NCI-H187 treated with DMSO at 0.1 percent for 48 hours (cell line): ENCODE data around the gene ISG15.
"Not testable (repeated sequence)": the region's sequence is repeated elsewhere in the genome, so short reads cannot be mapped to it uniquely, and the experiment has no call there.

Experiments used
- DNase-seq: peaks from one replicate; lab custom pipeline; 2025; lab: John Stamatoyannopoulos, UW

ISG15 gene

DNA sequence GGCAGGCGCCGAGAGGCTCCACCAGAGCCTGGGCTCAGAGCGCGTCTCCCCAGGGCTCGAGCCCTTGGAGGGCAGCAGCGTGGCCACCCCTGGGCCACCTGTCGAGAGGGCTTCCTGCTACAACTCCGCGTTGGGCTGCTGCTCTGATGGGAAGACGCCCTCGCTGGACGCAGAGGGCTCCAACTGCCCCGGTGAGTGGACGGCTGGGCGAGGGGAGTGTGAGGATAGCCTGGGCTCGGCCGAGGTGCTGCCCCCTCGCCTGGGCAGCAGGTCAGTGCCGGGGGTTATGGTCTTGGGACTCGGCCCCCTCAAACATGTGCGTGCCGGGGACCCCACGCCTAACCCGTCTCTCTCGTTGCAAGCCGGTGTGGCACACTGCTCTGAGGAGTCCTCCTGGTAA lies 33.5 kb downstream of the ISG15 start:
- DNase-seq = no peak

GRCh38 chr1:1047407-1047806 lies 34.1 kb downstream of the ISG15 start:
- DNase-seq = no peak

- no peak for DNase-seq
Observed at GRCh38 chr1:1047963-1048362, 34.7 kb downstream of the ISG15 start.

DNA sequence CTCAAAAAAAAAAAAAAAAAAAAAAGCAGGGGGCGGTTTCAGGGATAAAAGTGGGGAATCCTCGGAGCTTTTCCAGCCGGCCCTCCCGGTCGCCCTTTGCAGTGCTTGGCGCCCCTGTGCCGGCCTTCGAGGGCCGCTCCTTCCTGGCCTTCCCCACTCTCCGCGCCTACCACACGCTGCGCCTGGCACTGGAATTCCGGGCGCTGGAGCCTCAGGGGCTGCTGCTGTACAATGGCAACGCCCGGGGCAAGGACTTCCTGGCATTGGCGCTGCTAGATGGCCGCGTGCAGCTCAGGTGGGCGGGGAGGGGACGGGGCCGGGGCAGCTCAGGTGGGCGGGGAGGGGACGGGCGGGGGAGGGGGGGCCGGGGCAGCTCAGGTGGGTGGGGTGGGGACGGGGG lies 35.5 kb downstream of the ISG15 start:
- DNase-seq = no peak

- no peak for DNase-seq
Observed at GRCh38 chr1:1049318-1050165, 36.2 kb downstream of the ISG15 start.

GRCh38 chr1:1050577-1051052 lies 37.3 kb downstream of the ISG15 start:
- DNase-seq = no peak

DNA sequence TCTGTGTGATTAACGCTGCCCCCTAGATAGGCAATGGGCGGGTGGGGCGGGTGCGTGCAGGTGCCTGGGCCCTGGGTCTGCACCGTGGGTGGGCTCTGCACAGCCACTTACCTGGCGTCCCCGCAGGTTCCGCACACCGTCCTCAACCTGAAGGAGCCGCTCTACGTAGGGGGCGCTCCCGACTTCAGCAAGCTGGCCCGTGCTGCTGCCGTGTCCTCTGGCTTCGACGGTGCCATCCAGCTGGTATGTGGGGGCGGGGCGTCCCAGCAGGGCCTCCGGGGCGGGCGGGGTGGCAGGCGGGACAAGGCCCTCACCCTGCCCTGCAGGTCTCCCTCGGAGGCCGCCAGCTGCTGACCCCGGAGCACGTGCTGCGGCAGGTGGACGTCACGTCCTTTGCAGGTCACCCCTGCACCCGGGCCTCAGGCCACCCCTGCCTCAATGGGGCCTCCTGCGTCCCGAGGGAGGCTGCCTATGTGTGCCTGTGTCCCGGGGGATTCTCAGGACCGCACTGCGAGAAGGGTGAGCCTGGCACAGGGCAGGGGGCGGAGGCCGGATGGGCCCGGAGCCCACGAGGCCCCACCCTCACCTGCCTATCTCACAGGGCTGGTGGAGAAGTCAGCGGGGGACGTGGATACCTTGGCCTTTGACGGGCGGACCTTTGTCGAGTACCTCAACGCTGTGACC lies 38.0 kb downstream of the ISG15 start:
- no peak for DNase-seq

- no peak for DNase-seq
Observed at GRCh38 chr1:1052003-1052840, 38.9 kb downstream of the ISG15 start.

DNA sequence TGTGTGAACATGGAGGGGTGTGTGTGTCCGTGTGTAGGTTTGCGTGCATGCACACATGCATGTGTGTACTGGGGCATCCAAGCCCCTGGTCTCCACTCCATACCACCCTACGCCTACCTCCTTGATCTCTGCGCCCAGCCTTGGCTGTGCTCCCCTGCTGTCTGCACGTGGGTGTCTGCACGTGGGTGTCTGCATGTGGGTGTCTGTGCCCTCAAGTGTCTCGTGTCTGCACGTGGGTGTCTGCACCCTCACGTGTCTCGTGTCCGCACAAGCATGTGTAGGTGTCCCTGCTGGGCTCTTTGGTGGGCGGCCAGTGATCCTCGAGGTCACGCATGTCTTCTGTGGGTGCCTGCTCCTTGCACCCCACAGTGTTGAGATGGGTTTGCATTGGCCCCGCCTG lies 39.7 kb downstream of the ISG15 start:
- no peak for DNase-seq

GRCh38 chr1:1053682-1054081 lies 40.4 kb downstream of the ISG15 start:
- no peak for DNase-seq

- no peak for DNase-seq
Observed at GRCh38 chr1:1054099-1054700, 40.9 kb downstream of the ISG15 start.

- DNase-seq = no peak
Observed at GRCh38 chr1:1054971-1055370, 41.7 kb downstream of the ISG15 start.

DNA sequence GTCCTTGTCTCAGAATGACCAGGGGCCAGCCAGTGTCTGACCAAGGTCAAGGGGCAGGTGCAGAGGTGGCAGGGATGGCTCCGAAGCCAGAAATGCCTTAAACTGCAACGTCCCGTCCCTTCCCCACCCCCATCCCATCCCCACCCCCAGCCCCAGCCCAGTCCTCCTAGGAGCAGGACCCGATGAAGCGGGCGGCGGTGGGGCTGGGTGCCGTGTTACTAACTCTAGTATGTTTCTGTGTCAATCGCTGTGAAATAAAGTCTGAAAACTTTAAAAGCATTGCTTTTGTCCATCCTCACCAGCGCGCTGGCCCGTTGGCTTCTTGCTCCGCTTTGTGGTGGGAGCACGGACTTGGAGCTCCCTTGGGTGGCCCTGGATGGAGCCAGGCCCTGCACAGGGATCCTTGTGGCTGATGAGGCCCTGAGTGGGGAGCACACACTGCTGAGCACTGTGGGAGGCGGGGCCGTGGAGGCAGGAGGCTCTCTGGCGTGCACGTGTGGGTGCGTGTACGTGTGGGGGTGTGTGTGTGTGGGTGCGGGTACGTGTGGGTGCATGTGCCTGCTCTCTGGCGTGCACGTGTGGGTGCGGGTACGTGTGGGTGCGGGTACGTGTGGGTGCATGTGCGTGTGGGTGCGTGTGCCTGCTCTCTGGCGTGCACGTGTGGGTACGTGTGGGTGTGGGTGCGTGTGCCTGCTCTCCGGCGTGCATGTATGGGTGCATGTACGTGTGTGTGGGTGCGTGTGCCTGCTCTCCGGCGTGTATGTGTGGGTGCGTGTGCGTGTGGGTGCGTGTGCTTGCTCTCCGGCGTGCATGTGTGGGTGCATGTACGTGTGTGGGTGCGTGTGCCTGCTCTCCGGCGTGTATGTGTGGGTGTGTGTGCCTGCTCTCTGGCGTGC lies 42.8 kb downstream of the ISG15 start:
- no peak for DNase-seq

DNA sequence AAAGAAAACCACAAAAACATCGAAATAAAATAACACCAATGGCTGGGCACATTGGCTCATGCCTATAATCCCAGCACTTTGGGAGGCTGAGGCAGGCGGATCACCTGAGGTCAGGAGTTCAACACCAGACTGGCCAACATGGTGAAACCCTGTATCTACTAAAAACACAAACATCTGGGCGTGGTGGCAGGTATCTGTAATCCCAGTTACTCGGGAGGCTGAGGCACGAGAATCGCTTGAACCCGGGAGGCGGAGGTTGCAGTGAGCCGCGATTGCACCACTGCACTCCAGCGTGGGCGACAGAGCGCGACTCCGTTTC lies 44.4 kb downstream of the ISG15 start:
- not testable (repeated sequence) for DNase-seq

- no peak for DNase-seq
Observed at GRCh38 chr1:1058088-1058905, 45.0 kb downstream of the ISG15 start.

DNA sequence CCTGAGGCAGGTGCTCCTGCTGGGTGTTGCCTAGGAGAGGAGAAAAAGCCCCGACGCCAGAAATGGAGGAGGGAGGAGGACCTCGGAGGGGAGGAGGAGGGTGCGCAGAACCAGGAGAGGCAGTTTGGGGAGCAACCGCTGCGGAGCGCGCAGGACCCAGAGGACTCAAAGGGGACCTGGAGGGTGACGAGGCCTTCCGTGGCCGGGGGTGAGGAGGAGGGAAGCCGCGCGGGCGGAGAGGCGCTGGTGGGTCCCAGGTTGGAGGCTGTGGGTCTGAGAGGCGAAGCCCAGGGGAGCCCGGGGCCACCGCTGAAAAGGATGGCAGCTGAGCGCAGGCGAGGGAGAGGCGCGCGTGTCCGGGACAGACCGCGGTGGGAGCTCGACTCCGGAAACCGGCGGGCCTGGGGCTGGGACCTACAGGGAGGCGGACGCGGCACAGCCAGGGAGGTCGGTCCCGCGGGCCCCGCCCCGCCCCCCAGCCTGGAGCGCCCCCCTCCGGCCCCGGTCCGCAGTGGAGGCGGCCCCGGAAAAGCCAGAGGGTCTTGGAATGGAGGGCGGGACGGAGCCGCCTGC lies 45.7 kb downstream of the ISG15 start:
- DNase-seq = no peak

GRCh38 chr1:1059494-1060280 lies 46.4 kb downstream of the ISG15 start:
- DNase-seq = no peak

GRCh38 chr1:1060281-1061000 lies 47.1 kb downstream of the ISG15 start:
- DNase-seq = no peak
